WI38 (cell line): Measurements from ENCODE around the gene IL17B.

Experiments
- H3K4me3 ChIP-seq: 2 replicates; pipeline ENCODE4 v1.5.1; 2011; ENCODE audit warnings: low read depth, mild to moderate bottlenecking, control low read depth, low read length
- TF ChIP-seq, protein P1 (sequence below): IDR thresholded peaks from 2 replicates; pipeline ENCODE4 v1.5.1; 2012; ENCODE audit warnings: low read depth, mild to moderate bottlenecking, control low read depth, low read length

The IL17B gene

DNA sequence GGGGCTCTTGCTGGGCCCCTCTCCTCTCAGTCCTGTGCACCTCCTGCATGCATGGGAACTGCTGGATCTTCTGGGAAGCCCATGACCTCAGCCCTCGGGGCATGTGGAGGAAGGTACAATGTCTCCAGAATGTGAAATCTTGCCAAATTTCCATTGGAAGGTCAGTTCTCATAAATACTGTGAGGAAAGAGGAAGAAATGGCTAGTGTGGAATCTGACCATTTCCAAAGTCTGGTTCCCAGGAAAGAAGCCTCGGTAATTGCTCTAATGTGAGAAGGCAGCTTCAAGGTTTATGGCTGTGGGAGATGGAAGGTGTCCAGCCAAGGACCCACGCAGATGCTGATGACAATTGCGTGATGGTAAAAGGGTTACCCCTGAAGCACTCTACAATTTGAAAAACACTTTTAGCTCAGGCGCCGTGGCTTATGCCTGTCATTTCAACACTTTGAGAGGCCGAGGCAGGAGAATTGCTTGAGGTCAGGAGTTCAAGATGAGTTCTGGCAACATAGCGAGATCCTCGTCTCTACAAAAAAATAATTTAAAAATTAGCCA, 8.1 kb upstream of the IL17B start:
- TF ChIP-seq, protein P1, sequence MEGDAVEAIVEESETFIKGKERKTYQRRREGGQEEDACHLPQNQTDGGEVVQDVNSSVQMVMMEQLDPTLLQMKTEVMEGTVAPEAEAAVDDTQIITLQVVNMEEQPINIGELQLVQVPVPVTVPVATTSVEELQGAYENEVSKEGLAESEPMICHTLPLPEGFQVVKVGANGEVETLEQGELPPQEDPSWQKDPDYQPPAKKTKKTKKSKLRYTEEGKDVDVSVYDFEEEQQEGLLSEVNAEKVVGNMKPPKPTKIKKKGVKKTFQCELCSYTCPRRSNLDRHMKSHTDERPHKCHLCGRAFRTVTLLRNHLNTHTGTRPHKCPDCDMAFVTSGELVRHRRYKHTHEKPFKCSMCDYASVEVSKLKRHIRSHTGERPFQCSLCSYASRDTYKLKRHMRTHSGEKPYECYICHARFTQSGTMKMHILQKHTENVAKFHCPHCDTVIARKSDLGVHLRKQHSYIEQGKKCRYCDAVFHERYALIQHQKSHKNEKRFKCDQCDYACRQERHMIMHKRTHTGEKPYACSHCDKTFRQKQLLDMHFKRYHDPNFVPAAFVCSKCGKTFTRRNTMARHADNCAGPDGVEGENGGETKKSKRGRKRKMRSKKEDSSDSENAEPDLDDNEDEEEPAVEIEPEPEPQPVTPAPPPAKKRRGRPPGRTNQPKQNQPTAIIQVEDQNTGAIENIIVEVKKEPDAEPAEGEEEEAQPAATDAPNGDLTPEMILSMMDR: no peak
- no peak overlapping the region for H3K4me3 ChIP-seq

- no peak overlapping the region for H3K4me3 ChIP-seq
- TF ChIP-seq, protein P1: no peak
These were observed 7.1 kb upstream of the IL17B start for GRCh38 chr5:149386166-149386565.

DNA sequence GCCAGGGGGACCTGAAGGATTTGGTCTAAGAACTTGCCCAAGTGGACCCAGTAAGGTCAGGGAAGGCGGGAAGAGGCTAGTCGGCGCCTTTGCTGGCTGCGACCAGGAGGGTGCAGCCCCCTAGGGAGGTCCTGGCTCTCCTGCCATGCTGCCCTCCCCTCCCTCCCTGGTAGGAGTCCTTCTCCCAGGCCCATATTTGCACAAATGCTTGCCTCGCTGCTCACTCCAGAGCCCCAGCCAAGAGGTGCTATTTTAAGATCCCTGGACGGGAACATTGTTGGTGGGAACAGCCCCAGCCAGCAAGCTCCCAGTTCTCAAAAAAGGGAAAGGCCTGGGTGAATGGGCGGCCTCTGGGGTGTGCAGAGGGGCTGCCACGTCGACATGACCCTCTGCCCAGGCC, 4.3 kb upstream of the IL17B start:
- TF ChIP-seq, protein P1: no peak
- H3K4me3 ChIP-seq: no peak overlapping the region

DNA sequence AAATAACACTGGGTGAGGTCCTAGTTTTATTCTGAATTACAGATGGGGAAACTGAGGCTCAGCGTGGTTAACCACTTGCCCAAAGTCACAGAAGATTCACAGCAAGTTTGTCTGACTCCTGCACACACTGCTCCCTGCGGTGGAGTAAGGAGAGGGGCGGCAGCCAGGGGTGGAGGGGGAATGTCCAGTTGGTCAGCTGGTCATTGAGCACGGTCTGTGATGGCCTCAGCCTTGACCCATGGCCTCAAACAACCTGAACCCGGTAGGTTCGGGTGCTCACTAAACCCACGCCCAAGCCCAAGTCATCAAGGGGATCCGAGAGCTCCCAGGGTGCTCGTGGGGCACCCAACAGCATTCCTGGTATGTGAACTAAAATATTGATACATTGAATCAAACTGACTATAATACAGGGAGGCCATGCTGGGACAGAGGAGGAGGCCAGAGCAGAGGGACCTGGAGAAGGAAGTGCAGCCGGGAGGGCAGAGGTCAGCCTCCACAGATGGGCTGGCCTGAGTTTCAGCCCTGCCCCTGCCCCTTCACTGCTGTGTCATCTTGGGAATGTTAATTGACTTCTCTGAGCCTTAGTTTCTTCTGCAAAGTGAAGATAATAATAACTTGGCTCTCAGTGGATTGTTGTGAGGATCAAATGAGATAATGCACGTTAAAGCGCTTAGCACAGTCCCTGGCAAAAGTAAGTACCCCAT, 3.6 kb upstream of the IL17B start:
- H3K4me3 ChIP-seq: no peak overlapping the region
- TF ChIP-seq, protein P1: no peak

DNA sequence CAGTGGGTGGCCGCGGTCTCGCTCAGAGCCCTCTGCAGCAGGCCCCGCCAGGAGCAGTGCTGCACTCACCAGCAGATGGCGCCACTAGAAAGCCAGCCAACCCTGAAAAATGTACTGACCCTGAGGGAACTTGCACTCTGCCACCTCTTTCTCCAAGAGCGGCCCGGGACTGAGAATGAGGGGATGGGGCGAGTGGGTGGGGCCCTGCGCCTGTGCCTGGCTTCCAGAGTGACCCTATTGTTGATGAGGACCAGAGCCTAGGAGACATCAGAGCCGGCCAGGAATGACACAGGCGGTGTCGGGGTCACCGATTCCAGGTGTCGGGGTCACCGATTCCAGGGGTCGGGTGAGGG, 2.9 kb upstream of the IL17B start:
- TF ChIP-seq, protein P1: peak; percentile 94
- no peak overlapping the region for H3K4me3 ChIP-seq

- TF ChIP-seq, protein P1: no peak
- no peak overlapping the region for H3K4me3 ChIP-seq
These were observed 2.3 kb upstream of the IL17B start for GRCh38 chr5:149381261-149381985.
